Epithelial cell of prostate (primary cell): ENCODE data around the gene GAPVD1.
"Not testable (repeated sequence)": the region's sequence is repeated elsewhere in the genome, so short reads cannot be mapped to it uniquely, and the experiment has no call there.

Experiments used
- DNase-seq: peaks from one replicate; pipeline ENCODE4 v3.0.0-alpha.2; 2011; ENCODE audit warnings: low read depth, low spot score
- H3K27ac ChIP-seq: fragments of 450-650 bp; 2 replicates; pipeline ENCODE4 v1.5.1; 2017; ENCODE audit warnings: mild to moderate bottlenecking

Gene GAPVD1

DNA sequence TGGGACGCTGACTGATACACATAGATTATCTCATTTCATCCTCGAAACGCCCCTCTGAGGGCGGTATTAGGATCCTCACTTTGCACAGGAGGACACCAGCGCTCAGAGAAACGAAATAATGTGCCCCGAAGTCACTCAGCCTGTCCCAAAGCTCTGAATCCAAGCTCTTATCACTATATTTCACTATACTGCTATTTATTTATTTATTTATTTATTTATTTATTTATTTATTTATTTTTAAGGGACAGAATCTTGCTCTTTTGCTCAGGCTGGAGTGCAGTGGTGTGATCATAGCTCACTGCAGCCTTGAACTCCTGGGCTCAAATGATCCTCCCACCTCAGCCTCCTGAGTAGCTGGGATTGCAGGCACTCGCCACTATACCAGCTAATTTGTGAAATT lies 138.6 kb downstream of the GAPVD1 start:
- not testable (repeated sequence) for DNase-seq, H3K27ac ChIP-seq

GRCh38 chr9:125400725-125401716 lies 139.4 kb downstream of the GAPVD1 start:
- no peak overlapping the region for H3K27ac ChIP-seq
- no peak for DNase-seq

GRCh38 chr9:125404733-125405132 lies 143.1 kb downstream of the GAPVD1 start:
- H3K27ac ChIP-seq = no peak overlapping the region
- DNase-seq = no peak

- H3K27ac ChIP-seq = peak overlapping the region; percentile 32
- DNase-seq = no peak
Observed at GRCh38 chr9:125405938-125406809, 144.5 kb downstream of the GAPVD1 start.

- peak overlapping the region; percentile 32 for H3K27ac ChIP-seq
- DNase-seq = no peak
Observed at GRCh38 chr9:125406810-125407087, 145.1 kb downstream of the GAPVD1 start.

- no peak overlapping the region for H3K27ac ChIP-seq
- no peak for DNase-seq
Observed at GRCh38 chr9:125407432-125407973, 145.9 kb downstream of the GAPVD1 start.

DNA sequence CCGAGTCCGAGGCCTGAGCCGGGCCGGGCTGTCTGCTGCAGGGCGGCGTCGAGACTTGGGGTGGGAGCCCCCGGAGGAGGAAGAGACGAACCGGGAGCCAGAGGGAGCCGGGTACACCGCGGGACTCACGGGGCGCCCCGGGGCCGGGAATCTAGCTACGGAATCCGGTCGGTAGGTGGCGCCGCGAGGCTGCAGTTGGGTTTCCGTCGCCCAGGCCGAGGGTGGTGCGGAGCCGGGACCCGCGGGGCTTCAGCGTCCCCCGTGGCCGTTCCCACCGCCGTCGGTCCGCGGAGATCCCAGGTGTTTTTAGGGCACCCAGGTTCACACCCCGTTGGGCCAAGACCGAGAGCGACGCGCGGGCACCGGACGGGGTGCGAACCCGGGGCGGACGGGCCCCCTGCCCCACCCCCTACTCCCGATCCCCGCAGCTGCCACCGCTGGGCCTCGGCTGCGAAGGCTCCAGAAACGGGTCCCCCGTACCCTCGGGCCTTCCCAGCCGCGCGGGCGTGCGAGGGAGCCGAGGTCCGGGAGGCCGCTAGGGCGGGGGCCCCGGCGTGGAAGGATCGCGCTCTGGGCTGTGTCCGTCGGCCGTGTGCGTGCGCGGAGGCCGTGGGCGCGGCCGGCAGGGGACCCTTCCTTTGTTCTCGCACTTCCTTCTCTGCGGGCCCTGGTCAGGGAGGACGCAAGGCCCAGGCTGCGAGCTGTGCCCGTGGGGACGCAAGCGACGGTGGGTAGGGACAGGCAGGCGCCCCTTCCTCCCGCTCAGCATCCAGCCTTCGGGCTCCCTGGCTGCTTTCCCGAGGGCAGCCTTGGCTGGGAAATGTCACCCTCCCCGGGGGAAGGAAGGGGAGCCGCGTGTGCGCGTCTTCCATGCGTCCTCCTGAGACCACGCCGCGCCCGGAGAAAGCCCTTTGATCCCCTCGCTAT lies 146.6 kb downstream of the GAPVD1 start:
- no peak overlapping the region for H3K27ac ChIP-seq
- DNase-seq = no peak

- no peak for DNase-seq
- no peak overlapping the region for H3K27ac ChIP-seq
Observed at GRCh38 chr9:125409217-125409636, 147.6 kb downstream of the GAPVD1 start.

- peak overlapping the region; percentile 31 for H3K27ac ChIP-seq
- DNase-seq = no peak
Observed at GRCh38 chr9:125409637-125410521, 148.3 kb downstream of the GAPVD1 start.

DNA sequence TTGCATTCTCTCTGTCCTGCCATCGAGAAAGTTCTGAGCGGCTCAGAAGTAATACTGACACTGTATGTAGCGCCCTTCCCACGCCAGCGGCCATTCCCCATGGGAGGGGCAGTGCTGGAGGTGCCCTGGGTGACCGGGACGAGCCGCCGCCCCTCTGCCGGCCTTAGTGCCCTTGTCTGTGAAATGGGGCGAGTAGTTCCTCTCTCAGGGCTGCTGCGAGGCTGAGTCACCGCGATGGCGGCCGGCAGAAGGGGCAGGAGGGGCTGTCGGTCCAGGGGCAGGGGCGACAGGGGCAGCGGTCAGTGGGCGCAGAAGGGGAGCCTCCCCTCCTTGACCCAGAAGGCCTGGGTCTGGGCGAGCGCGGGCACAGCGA lies 148.9 kb downstream of the GAPVD1 start:
- no peak for DNase-seq
- H3K27ac ChIP-seq = peak overlapping the region; percentile 31

DNA sequence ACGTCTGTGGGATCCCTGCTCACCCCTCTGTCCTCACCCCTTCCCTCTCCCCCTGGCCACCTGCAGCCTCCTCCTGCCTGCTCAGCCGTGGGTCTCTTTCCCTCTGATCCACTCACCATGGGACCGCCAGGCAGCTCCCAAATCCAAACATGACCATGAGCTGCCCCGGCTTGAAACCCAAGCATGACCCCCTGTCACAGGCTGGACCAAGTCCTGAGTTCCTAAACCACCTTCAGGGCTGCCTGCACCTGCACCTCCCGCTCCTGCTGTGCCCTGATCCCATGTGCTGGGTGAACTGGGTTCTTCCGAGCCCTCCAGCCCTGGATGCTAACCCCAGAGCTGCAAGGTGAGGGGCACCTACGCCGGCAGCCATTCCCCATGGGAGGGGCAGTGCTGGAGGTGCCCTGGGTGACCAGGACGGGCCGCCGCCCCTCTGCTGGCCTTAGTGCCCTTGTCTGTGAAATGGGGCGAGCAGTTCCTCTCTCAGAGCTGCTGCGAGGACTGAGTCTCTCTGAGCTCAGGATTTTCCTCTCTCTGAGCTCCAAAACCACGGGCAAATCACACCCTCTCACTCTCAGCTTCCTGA lies 149.6 kb downstream of the GAPVD1 start:
- no peak for DNase-seq
- H3K27ac ChIP-seq = no peak overlapping the region

- DNase-seq = no peak
- H3K27ac ChIP-seq = no peak overlapping the region
Observed at GRCh38 chr9:125412166-125412565, 150.5 kb downstream of the GAPVD1 start.

DNA sequence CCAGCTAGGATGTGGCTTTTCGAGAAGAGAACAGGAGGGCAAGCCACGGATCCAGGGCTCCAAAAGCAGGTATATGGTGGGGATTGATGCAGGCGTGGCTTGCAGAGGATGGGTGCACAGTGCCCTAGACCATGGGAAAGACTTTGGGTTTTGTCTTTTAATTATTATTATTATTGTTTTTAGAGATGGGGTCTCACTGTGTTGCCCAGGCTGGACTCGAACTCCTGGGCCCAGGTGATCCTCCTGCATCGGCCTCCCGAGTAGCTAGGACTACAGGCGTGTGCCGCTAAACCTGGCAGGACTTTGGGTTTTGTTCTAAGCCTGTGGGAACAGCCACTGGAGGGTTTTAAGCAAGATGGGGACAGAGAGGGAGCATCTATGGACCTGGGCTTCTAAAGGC lies 152.0 kb downstream of the GAPVD1 start:
- no peak for DNase-seq
- no peak overlapping the region for H3K27ac ChIP-seq

DNA sequence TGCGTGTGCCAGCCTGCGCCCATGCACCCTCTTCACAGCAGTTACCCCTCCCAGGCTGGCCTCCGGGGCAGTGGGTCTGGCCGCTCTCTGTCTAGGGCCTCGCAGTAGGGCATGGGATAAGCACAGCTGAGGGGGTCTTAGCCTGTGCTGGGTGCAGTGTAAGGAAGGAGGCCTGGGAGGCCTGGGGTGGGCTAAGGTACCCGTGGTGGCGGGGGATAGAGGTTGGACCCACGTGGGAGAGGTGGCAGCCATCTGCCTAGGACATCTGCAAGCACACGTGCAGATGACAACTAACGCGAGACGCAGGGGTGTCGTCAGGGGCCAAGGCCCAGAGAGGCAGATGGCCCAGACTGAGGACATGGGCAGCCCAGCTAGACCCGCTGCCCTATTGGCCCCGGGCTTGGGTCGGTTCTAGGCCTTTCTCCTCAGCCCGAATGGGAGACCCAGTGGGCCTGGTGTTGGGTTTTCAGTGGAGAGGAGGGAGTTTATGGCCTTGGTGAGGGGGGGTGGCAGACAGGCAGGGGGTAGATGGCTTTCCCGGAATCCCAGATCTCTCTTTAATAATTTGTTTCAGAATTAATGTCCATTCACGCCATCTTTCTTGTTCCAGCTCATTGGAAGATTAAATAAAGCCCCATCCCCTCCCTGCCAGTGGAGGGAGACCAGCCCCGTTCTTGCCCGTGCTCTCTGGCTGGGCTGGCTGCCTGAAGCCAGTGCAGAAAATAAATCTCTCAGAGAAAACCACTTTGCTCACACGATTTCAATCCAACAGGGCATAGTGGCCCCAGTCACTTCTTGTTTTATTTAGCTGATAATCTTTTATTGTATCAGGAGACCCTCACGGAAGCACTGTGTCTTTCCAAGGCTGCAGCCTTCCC lies 154.2 kb downstream of the GAPVD1 start:
- no peak overlapping the region for H3K27ac ChIP-seq
- DNase-seq = no peak

DNA sequence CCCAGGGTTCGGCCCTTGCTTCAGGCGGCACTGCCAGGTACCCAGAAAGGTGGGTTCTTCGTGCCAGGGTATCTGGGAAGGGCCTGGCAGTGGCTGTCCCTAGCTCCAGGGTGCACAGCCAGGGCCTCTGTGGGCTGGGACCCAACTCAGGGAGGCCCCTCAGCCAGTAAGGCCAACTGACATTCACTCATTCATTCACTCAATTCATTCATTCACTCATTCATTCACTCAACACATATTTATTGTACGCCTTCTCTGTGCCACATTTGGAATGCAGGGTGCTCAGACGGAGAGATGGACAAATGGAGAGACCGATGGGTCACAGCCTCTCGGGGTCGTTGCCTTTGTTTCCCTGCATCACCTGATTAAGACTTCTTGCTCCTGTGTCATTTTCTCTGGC lies 154.9 kb downstream of the GAPVD1 start:
- no peak overlapping the region for H3K27ac ChIP-seq
- no peak for DNase-seq
